Heart right ventricle (tissue), 16 donors: Measurements from ENCODE around the gene SNX4. TPM values are rescaled to one million over a fixed set of nuclear protein-coding genes. Genes with fewer than 3 reads are reported as not detected.
A peak's percentile ranks its signal among the peaks of the same experiment; 100 is the strongest.
"Not testable (repeated sequence)": the region's sequence is repeated elsewhere in the genome, so short reads cannot be mapped to it uniquely, and the experiment has no call there.

ENCODE experiments used
- ATAC-seq, 8 donors: fragments of 200-7000 bp; cut with Tn5 transposase; one replicate each; pipeline ENCODE4 v1.9.1; 2020; ENCODE audit warnings: mild to moderate bottlenecking in 8 of 8, moderate library complexity in 8 of 8, moderate number of reproducible peaks in 1 of 8
- DNase-seq, 2 donors: peaks; one replicate each; pipeline ENCODE4 v3.0.0-alpha.2; 2020
- H3K27ac ChIP-seq, 10 donors: fragments of 200-600 bp; sonication (generic) in 2 of 10; one replicate each; pipeline versions ENCODE4 v1.5.0 to v1.8.0; 2020 to 2022; ENCODE audit warnings: mild to moderate bottlenecking in 3 of 10
- H3K27me3 ChIP-seq, 7 donors: fragments of 200-600 bp; one replicate each; pipeline ENCODE4 v1.8.0; 2021 to 2022; ENCODE audit warnings: mild to moderate bottlenecking in 2 of 7
- H3K36me3 ChIP-seq, 9 donors: fragments of 200-600 bp; sonication (generic) in 1 of 9; one replicate each; pipeline versions ENCODE4 v1.5.0 to v1.8.0; 2020 to 2022; ENCODE audit warnings: mild to moderate bottlenecking in 2 of 9
- H3K4me1 ChIP-seq, 9 donors: fragments of 200-600 bp; sonication (generic) in 1 of 9; one replicate each; pipeline versions ENCODE4 v1.5.0 to v1.8.0; 2020 to 2022; ENCODE audit warnings: mild to moderate bottlenecking in 4 of 9
- H3K4me3 ChIP-seq, 10 donors: fragments of 200-600 bp; sonication (generic) in 2 of 10; one replicate each; pipeline versions ENCODE4 v1.5.0 to v1.8.0; 2020 to 2022; ENCODE audit warnings: mild to moderate bottlenecking in 7 of 10, moderate library complexity in 2 of 10
- H3K9me3 ChIP-seq, 11 donors: fragments of 200-600 bp in 10 of 11; sonication (generic) in 2 of 11; one replicate each; pipeline versions ENCODE4 v1.5.0 to v1.8.0; 2013 to 2022; ENCODE audit warnings: mild to moderate bottlenecking in 2 of 11, control low read depth in 1 of 11, moderate library complexity in 1 of 11
- CTCF ChIP-seq, 9 donors: fragments of 200-600 bp; sonication (generic) in 2 of 9; IDR thresholded peaks; one replicate each; pipeline versions ENCODE4 v1.5.0 to v1.8.0; 2021 to 2022; ENCODE audit warnings: antibody characterized with exemption in 9 of 9, mild to moderate bottlenecking in 5 of 9, moderate library complexity in 1 of 9
- WGBS, 2 donors: extraction: QIAGEN DNeasy Blood & Tissue Kit; methylation state at CpG; one replicate each; pipeline ENCODE4 v1.1.7; 2013; ENCODE audit warnings: inconsistent platforms in 1 of 2; 5-methylcytosine and 5-hydroxymethylcytosine counted together
- intact Hi-C, 10 donors: fragments of 100-400 bp; cut with DNase I; formaldehyde crosslinking; loops; one replicate each; pipeline versions ENCODE4 v1.11.1 to v1.14.2; 2022
- polyA plus RNA-seq, 2 donors: library from polyadenylated mRNA; stranded (reverse); fragments of 200-250 nt; gene quantifications; one replicate each; pipeline ENCODE4 v1.2.3, GENCODE V29; 2013
- total RNA-seq, 10 donors: library from RNA; stranded (reverse); fragmentation: NEBNext Ultra II Directional in 3 of 10; extraction: Animal tissue kit (Norgen Biotek cat#: 25700) in 3 of 10; gene quantifications; one replicate each; pipeline versions ENCODE4 v1.2.1 to v1.2.4, GENCODE V29; 2021 to 2023
- donor health status: Arrhythmogenic right ventricular cardiomyopathy.
- donor health status: ischemic (EF 13 %, LVEDD 7.1; RV severe dilation, severe dysfunction).
- donor health status: healthy with polysubstance abuse.
- donor health status: DM: no; HTN: yes; CAD: no.
- donor health status: DM: no; HTN: no; CAD: no.
- donor health status: ischemic (EF 25% LVEDD 6.9; RV normal size, moderate dysfunction).
- donor health status: ischemic (EF 25% LVEDD 5.7; RV mildly dilated, moderate dysfunction).
- donor health status: healthy.
- donor health status: DM: yes; HTN: yes; CAD: no.
- donor health status: Ischemic cardiomyopathy.
- donor health status: ischemic (EF 35%, LVEDD 5.7; RV mildly dilated, moderate dysfunction).
- donor health status: nonischemic (EF 11% LVEDD 7.7; RV severe dilation, severe dysfunction).
- donor health status: DM: yes; HTN: yes; CAD: no.
- donor health status: PGD.
- donor health status: ischemic (EF 29% LVEDD 5.4; RV normal size, mild dysfunction).
- donor health status: nonischemic (EF 23%, LVEDD 6.1; RV moderate dilation, normal function).

Gene SNX4
- total and polyA plus RNA-seq, 12 donors, result 15.4 to 25.1 (median 18.8) TPM

DNA sequence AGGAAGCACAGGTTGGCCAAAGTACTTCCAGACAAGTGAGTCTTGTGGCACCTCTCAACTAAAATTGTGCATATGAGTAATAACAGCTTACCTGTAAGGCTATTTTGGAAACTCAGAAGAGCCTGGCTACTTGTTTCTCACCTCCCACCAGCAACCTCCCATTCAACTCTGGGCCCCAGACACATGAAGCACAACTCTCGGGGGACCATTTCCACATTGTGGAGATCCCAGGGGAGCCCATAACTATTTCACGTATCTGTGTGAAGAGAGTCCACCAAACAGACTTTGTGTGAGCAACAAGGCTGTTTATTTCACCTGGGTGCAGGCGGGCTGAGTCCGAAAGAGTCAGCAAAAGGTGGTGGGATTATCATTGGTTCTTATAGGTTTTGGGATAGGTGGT lies 5.2 kb upstream of the SNX4 start:
- no peak for ATAC-seq

DNA sequence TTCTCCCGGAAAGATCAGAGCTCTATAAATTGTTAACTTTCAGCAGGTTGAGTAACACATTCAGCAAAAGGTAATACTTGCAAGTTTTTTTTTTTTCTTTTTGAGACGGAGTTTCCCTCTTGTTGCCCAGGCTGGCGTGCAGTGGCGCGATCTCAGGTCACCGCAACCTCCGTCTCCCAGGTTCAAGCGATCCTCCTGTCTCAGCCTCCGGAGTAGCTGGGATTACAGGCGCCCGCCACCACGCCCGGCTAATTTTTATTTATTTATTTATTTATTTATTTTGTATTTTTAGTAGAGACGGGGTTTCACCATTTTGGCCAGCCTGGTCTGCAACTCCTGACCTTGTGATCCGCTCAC lies 539 bp upstream of the SNX4 start:
- peak overlapping the region; percentile 57 to 92 (median 82) for H3K27ac ChIP-seq
- ATAC-seq, H3K27me3 ChIP-seq, DNase-seq, intact Hi-C loops, H3K9me3 ChIP-seq: not testable (repeated sequence)
- peak overlapping the region; percentile 76 to 97 (median 88) for H3K4me3 ChIP-seq
- WGBS, 2 donors, result 83% methylated on average over 15 of the region's 15 CpGs
- H3K36me3 ChIP-seq, result peaks cover 0 to 24% (median 0%) of the 10 kb centered on the region in 9 donors
- peaks cover 0 to 40% (median 26%) of the 10 kb centered on the region in 9 donors for H3K4me1 ChIP-seq

More for the DNA sequence above, 5.2 kb upstream of the SNX4 start:
- TF ChIP-seq CTCF (IDR thresholded peaks at IDR 0.05), result no peak
- intact Hi-C loops, result no loop called here
- no peaks in the 10 kb centered on the region for H3K27me3 ChIP-seq
- DNase-seq, result no peak
- H3K27ac ChIP-seq, result no peak overlapping the region
- H3K9me3 ChIP-seq, result no peaks in the 10 kb centered on the region
- H3K4me3 ChIP-seq, result no peak overlapping the region
- peaks cover 0 to 35% (median 10%) of the 10 kb centered on the region in 9 donors for H3K36me3 ChIP-seq
- WGBS, 2 donors, result 92 to 98% methylated on average over 4 of the region's 4 CpGs
- H3K4me1 ChIP-seq, result peaks cover 0 to 8% (median 5%) of the 10 kb centered on the region in 9 donors

DNA sequence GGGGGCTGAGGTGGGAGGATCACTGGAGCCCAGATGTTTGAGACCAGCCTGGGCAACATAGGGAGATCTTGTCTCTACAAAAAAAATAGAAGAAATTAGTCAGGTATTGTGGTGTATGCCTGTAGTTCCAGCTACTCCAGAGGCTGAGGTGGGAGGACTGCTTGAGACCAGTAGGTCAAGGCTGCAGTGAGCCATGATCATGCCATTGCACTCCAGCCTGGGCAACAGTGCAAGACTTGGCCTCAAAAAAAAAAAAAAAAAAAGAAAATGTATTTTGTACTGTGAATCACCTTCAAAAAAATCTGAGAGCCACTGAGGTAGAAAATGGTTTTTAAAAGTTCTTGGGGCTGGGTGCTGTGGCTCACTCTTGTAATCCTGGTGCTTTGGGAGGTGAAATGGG lies 4.6 kb downstream of the SNX4 start:
- intact Hi-C loops, result loop anchor here in 1 of 10 donors (10.0 kb wide), 1 partner anchor 69 kb away; no protein-coding TSS in a partner anchor
- Histone ChIP-seq H3K4me1 (peaks cover 0 to 59% (median 39%) of the 10 kb centered on the region in 9 donors), H3K36me3 (peaks cover 0 to 58% (median 6%) of the 10 kb centered on the region in 9 donors), H3K27me3 (no peaks in the 10 kb centered on the region), H3K4me3 (no peak overlapping the region), H3K9me3 (no peaks in the 10 kb centered on the region), H3K27ac (no peak overlapping the region)
- ATAC-seq (no peak), DNase-seq (no peak)
- no peak for TF ChIP-seq CTCF (IDR thresholded peaks at IDR 0.05)

- Histone ChIP-seq H3K4me3 (no peak overlapping the region), H3K27ac (no peak overlapping the region), H3K4me1 (peaks cover 0 to 47% (median 29%) of the 10 kb centered on the region in 9 donors), H3K9me3 (peaks cover 0 to 17% (median 0%) of the 10 kb centered on the region in 11 donors), H3K27me3 (no peaks in the 10 kb centered on the region), H3K36me3 (peaks cover 0 to 69% (median 6%) of the 10 kb centered on the region in 9 donors)
- intact Hi-C loops, result loop anchor here in 1 of 10 donors (10.0 kb wide), 1 partner anchor 71 kb away; no protein-coding TSS in a partner anchor
- 71 to 75% methylated on average over 6 of the region's 6 CpGs for WGBS, 2 donors
- no peak for TF ChIP-seq CTCF (IDR thresholded peaks at IDR 0.05)
- ATAC-seq, result no peak
- no peak for DNase-seq
These were observed 6.4 kb downstream of the SNX4 start for GRCh38 chr3:125513490-125514115.
